Measurements from ENCODE around the gene CRYBG2. TPM values are rescaled to one million over a fixed set of nuclear protein-coding genes. Genes with fewer than 3 reads are reported as not detected.

The CRYBG2 gene
- total and polyA plus RNA-seq, 2 of the 13 experiments (the other 11 are each of a cell fraction or from before 2014, with no cell fraction given), result 1.3 to 2.9 TPM

DNA sequence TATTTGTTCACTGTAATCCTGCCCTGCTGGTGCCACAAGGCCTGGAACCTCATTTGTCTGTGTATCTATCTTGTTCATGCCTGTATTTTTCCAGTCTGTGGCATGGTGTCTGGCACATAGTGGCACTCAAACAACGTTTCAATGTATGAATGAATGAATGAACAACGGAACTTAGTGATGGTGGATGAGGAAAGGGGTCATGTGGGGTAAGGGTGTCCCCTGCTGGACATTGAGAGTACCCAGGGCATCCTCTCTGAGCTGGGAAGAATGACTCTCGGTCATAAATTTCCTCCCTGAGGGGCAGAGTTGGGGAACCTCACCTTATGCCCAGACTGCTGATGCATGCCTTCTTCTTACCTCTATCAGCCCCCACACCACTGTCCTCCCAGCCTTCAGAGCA, 37.5 kb upstream of the CRYBG2 start (continued):
- TF ChIP-seq, protein P1, sequence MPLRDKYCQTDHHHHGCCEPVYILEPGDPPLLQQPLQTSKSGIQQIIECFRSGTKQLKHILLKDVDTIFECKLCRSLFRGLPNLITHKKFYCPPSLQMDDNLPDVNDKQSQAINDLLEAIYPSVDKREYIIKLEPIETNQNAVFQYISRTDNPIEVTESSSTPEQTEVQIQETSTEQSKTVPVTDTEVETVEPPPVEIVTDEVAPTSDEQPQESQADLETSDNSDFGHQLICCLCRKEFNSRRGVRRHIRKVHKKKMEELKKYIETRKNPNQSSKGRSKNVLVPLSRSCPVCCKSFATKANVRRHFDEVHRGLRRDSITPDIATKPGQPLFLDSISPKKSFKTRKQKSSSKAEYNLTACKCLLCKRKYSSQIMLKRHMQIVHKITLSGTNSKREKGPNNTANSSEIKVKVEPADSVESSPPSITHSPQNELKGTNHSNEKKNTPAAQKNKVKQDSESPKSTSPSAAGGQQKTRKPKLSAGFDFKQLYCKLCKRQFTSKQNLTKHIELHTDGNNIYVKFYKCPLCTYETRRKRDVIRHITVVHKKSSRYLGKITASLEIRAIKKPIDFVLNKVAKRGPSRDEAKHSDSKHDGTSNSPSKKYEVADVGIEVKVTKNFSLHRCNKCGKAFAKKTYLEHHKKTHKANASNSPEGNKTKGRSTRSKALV (CRISPR knock-in tag; IDR thresholded peaks at IDR 0.05), result no peak

DNA sequence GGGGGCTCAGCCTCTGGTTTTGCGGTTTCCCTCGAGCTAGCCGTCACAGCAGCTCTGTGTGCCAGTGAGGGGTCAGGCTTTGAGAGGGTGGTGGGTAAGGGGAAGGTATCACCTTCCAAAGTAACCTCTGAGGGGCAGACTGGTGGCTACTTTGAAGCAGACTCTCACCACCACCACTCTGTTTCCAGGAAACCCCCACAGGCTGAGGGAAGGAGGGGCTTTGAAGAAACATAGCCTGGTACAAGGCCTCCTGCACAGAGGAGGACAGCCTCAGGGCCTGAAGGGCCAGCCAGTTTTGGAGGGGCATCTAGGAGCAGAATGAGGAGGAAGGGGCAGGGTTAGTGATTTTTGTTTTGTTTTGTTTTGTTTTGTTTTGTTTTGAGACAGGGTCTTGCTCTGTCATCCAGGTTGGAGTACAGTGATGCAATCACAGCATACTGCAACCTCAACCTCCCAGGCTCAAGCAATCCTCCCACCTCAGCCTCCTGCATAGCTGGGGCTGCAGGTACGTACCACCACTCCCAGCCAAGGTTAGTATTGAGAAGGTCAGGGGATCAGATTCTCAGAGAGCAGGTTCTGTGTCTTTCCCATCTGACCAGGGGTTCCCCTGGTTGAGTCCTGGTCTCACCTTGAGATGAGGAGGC, 35.8 kb upstream of the CRYBG2 start:
- intact Hi-C loops (cut with micrococcal nuclease; ENCODE audit: unreplicated experiment) (no loop called here), in situ Hi-C loops (cut with HindIII; ENCODE audit: extremely low pct_ligation_motif_present, low pct_unique_long_range_greater_than_20kb) (loop anchor here (5.0 kb wide), 1 partner anchor 107 kb away; the partner anchor contains the start of gene SH3BGRL3)
- H3K27me3 ChIP-seq (ENCODE audit: control insufficient read depth in 1 of 2, insufficient read depth in 2 of 2, low read length in 2 of 2), result no peaks in the 10 kb centered on the region; a peak in 1 of 5 replicates
- 71% methylated on average over 4 of the region's 4 CpGs for WGBS (ENCODE audit: low lambda C conversion rate)
- no peak overlapping the region for H3K27ac ChIP-seq (ENCODE audit: extremely low read length, insufficient read depth, low read length)
- no peaks in the 10 kb centered on the region for H3K36me3 ChIP-seq (replicated peaks in 1 of 2; ENCODE audit: control insufficient read depth in 1 of 2, insufficient read depth in 2 of 2, low read length in 2 of 2)
- peaks cover 55% of the 10 kb centered on the region for H3K4me1 ChIP-seq (ENCODE audit: insufficient read depth, low read length)
- H3K9ac ChIP-seq (ENCODE audit: insufficient read depth, low read depth, low read length), result no peak overlapping the region
- H3K9me3 ChIP-seq (ENCODE audit: low read length), result no peaks in the 10 kb centered on the region
- no peak overlapping the region for H2AFZ ChIP-seq (ENCODE audit: low read length)
- no peak for FAIRE-seq
- no peak overlapping the region for H3K4me3 ChIP-seq (replicated peaks in 1 of 3; ENCODE audit: insufficient read depth in 1 of 3, low read depth in 2 of 3, low read length in 3 of 3)
- POLR2A ChIA-PET, result interaction anchor here (1.4 kb wide), 1 partner anchor 39 kb away, joined by 10 read pairs; no protein-coding TSS in a partner anchor
- no TSS peak for BruUV-seq (replicated peaks)
- H3K79me2 ChIP-seq (ENCODE audit: insufficient read depth, low read length), result no peaks in the 10 kb centered on the region
- DNase-seq (ENCODE audit: low spot score), result no peak
- H4K20me1 ChIP-seq (ENCODE audit: insufficient read depth, low read length), result no peaks in the 10 kb centered on the region
- no peak overlapping the region for H3K4me2 ChIP-seq (ENCODE audit: low read depth, low read length)
- no peak for ATAC-seq
- 0 out of 2 replicates have a peak, but pooled peaks have one; percentile 10 for TF ChIP-seq CEBPB (IDR thresholded peaks at IDR 0.05; ENCODE audit: borderline replicate concordance, low read depth, low read length)
- TF ChIP-seq, protein P2, sequence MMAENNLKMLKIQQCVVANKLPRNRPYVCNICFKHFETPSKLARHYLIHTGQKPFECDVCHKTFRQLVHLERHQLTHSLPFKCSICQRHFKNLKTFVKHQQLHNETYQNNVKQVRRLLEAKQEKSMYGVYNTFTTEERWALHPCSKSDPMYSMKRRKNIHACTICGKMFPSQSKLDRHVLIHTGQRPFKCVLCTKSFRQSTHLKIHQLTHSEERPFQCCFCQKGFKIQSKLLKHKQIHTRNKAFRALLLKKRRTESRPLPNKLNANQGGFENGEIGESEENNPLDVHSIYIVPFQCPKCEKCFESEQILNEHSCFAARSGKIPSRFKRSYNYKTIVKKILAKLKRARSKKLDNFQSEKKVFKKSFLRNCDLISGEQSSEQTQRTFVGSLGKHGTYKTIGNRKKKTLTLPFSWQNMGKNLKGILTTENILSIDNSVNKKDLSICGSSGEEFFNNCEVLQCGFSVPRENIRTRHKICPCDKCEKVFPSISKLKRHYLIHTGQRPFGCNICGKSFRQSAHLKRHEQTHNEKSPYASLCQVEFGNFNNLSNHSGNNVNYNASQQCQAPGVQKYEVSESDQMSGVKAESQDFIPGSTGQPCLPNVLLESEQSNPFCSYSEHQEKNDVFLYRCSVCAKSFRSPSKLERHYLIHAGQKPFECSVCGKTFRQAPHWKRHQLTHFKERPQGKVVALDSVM (CRISPR knock-in tag; IDR thresholded peaks at IDR 0.05), result peak; percentile 80
- TF ChIP-seq ATF7 (IDR thresholded peaks at IDR 0.05), result 0 out of 2 replicates have a peak, but pooled peaks have one; percentile 17
- TF ChIP-seq ATF7 (CRISPR knock-in tag; IDR thresholded peaks at IDR 0.05), result no peak
- TF ChIP-seq ONECUT2 (CRISPR knock-in tag; IDR thresholded peaks at IDR 0.05), result no peak
- CTCF ChIA-PET (ENCODE audit: low intra/inter-chr PET ratio, low total read pairs), result interaction anchor here (3.3 kb wide), 1 partner anchor 104 kb away, joined by 22 read pairs; no protein-coding TSS in a partner anchor
